ENCODE data around the gene CNN3.

The CNN3 gene

DNA sequence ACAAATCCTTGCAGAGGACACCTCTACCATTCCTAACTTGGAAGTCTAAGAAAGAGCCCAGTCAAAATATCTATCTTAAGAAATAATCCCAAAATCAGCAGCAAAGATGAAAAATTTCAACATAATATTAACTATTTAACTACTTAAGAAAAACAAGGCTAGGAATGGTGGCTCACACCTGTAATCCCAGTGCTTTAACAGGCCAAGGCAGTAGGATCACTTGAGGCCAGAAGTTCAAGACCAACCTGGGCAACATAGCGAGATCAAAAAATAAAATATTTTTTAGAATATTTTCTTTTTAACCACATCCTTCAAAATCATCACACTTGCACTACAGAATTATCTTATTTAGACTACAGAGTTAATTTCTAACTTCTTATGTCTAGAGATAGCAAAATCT, 4.9 kb downstream of the CNN3 start:
- no peak for DNase-seq

DNA sequence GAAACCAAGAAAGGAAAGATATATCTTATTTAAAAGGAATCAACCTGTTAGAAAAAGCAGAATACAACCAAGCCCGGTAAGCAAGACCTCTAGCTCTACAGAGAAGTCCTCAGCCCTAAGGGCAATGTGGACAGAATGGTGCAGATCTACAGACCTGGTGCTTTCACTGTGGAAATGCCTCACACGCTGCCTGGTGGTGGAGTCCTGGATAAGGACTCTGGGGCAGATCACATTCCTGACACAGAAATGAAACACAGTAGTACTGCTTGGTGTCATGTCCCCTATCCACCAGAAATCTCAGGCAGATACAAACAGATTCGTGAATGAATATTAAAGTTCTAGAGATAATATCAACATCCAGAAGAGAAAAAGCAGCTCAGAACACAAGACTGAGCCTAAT, 6.8 kb downstream of the CNN3 start:
- no peak for DNase-seq

DNA sequence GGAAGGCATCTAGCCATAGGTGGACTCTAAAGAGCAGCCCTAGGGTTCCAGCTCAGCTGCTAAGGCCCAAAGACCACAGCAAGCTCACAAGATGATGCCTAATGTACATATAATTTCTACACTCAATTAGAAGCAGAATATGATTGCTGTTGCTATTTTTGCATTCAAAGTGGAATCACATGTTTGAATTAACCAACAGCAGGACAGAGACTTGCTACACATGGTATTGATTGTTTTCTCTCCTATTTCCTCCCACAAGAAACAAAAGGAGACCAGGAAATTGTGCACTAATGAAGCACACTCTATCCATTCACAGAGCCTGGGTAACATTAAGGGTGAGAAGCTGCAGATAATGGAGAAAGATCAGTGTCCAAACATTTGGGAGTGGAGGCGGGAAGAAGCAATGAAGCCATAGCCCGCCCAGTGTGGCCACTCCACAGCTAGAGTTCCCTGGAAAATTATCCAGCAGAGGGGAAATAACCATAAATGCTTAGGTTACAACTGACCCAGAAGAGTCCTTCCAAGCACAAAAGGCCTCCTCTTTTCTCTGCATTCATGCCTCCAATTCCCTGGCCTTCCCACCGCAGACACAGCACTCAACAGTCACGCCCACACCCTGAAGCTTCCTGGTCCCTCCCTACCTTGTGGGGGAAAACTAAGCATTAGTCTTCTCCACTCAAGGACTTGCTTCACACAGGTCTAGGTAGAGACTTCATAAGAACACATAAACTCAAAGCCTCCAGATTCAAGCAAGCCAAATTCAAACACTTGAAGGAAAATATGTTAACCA, 7.5 kb downstream of the CNN3 start:
- no peak for DNase-seq

DNA sequence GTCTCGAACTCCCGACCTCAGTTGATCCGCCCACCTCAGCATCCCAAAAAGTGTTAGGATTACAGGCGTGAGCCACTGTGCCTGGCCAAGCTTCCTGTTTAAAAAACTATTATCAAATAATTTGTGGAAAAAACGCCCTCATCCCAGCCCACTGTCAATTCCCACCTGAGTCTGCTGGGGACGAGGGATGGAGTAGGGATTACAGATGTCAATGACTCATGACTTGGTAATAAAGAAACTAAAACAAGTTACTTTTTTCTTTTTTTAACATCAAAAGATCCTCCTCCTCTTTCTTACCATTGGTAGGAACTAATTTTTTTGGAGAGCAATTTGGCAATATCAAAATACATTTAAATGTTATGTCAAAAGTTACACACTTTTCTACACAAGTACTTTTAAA, 9.7 kb downstream of the CNN3 start:
- DNase-seq, result no peak

DNA sequence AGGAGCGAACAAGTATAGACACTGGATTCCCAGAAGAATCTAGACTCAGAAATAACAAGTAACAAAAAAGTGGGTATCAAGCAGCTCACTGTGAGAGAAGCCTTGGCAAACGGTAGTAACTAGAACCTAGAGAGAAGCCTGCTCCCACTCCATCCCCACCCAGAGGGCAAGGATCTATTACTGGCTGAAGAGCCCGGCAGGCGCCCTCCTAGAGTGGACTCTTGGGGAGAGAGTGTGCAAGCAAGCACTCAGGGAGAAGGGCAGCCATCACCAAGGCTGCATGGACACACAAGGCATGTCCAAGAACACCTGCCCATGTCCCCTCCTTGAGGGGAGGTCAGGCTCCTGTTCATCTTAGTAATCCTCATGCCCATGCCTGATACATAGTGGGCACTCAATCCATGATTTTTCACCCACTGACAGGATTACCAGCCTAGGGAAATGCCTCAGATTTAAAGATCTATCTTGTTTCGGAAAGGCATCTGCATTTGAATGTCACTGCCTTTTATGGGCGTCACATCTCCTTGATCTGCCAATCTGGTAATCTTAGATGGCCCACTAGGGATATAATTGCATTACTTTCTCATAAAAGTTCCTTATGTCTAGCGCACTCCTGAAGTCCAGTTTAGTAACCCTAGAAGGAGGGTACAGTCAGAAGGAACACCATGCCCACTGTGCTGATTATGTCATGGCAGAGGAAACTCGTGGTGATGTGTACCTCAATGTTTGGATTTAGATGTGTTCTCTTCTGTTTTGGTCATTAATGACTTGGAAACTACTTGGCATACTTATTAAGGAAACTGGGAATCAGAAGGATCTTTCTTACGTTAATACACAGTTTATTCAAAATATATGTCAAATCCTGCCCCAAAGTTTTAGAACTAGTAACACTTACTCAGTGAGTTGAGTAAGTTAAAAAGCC, 14.4 kb downstream of the CNN3 start:
- DNase-seq, result no peak

DNA sequence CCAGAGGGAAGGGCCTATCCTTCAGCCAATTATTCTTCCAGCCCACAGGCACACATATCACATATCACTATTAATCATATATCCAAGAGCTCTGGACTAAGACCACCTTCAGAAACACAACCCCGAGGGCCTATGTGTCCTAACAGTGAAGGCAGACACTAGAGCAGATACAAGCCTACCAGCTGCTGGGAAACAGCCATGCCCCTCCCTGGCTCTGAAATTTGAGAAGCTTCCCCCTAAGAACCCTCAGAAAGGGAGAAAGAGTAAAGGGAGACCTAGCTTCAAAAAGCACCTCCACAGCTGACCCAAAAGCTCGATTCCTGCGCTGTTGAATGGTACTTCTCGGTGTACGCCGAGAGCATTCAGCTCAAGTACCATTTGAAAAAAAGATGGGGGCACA, 17.4 kb downstream of the CNN3 start:
- DNase-seq, result no peak

DNA sequence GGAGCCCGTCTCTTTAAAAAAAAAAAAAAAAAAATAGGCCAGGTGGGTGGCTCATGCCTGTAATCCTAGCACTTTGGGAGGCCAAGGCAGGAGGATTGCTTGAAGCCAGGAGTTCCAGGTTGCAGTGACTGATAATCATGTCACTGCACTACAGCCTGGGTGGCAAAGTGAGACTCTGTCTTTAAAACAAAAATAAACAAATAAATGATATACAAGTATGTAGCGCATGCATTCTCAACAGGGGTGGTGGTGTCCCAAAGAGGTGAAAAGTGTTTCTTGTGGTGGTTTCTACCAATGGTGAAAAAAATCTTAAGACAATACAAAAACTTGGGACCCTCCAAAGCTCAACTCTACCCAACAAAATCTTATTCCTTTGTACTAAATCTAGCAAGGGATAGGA, 17.9 kb downstream of the CNN3 start:
- no peak for DNase-seq

DNA sequence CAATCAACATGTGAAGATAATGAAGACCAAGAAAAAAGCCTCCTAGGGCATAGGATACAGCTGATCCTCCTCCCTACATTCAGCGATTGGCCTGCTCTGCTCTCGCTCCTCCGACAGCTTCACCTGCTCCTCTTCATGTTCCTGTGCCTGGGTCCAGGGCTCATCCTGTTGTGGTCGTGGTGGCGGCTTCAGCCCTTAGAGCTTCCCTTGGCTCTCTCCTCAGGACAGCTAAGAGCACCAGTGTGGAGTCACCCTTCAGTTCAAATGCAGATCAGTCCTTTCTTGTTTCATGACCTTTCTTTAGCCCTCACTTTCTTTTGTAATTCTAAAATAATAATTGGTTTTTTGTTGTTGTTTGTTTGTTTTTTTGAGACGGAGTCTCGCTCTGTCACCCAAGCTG, 18.7 kb downstream of the CNN3 start:
- DNase-seq, result no peak

DNA sequence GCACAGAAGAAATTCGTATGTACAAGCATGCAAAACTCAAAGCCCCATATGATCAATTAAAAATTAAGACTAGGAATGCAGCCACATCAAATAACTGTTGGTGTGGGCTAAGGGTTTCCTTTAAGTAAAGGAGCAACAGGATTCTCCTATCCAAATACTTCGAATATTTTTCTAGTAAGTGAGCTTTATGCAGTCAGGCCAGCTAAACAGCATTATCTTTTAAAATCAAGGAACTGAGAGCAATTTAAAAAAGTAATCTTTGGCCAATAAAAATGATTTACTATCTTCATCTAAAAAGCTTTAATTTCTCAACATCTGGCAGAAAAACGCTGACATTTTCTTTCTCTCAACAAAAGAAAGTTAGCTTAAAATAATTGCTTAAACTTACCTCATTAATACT, 19.8 kb downstream of the CNN3 start:
- no peak for DNase-seq

DNA sequence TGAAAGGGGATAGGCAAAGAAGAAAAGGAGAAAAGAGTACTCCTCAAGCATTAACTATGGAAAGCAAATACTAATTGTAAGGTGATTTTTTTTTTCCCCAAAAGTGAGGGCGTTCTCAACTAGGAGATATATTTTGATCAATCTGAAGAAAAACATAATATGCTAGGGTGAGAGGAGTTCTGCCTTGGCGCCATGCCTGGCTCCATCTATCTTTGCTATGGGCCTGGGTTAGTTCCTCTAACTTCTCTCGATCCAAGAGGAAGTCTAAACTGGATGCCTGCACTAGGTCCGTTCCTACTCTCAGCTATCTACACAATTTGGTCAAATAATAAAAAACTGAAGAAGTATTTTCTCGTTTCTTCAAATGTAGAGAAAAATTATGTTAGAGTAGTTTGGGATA, 20.5 kb downstream of the CNN3 start:
- no peak for DNase-seq

DNA sequence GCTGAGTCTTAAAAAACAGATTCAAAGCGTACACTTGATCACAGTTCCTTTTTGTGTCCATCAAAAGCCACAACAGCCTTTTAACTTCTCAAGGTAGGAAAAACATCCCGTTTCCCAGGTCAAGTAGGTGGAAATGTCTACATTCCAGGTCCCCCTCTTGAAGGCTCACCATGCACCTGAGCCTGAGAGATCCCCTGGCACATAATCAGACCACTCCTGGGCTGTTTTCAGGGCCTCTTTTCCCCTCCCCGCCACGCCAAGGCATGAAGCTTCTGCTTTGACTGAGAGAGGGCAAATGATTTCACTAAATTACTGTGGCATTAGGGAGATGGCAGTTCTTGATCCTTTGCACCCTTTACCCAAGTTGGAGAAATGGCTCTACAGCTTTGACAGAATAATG, 21.7 kb downstream of the CNN3 start:
- DNase-seq, result no peak

DNA sequence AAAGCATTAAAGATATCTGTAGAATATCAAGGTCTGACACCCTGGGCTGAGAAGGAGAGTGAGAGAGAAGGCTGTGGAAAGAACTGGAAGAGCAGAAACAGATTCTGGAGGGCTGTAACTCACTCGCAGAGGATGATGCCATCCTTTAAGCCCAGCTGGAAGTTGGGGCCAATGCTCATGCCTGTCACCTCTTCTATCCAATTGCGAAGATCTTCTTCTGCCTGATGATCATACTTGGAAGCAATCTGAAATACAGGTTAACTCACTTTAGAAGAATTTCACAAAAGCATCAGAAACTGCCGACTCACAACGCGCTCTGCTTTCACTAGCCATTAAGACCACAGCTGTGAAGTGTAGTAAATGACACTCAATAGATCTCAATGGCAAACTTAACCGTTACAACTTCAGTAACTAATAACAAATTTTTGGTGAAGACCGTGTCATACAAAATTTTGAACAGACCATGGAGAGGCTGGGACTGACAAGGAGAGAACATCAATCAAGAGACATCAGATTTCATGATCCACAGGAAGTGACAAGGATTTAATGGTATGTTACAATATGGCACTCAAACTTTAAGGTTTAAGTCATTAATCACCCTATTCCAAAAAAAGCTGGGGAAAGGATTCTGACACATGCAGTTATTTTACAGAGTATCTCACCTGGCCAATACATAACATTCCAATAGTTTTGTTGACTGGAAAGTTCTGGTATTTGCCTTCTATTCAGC, 23.5 kb downstream of the CNN3 start:
- DNase-seq, result no peak

DNA sequence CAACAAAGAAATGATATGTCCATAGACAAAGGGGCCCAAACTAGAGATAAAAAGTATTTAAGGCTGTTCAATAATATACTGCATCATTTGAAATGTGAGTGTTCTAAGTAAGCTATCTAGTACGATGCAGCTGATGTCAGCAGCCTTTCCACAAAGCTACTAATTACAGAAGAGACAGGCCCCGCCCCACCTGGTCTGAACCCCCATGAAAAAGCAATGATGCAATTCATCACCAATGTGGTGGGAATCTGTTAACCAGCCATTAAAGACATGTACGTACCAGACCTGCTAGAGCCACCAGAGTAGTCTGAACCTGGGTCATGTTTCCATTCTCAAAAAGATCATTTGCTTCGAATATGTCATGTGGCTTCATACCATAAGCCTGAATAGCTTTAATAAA, 25.1 kb downstream of the CNN3 start:
- no peak for DNase-seq

DNA sequence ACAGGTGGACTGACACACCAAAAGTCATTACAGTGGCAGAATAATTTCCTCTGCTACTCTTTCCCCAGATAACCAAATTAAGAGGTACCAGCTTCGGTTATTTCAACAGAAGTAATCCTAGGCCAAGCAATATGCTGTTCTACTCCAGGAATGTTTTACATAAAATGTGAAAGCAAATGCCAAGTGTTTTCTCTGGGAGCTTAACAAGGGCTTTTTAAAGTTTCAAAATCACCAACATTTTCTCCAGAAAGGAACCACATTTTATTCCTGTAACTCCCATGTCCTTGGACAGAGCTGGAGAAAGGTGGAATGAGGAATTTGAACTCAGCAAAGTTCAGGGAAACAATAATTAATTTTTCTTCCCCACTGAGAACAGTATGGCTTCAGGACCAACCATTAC, 27.2 kb downstream of the CNN3 start:
- DNase-seq, result no peak

DNA sequence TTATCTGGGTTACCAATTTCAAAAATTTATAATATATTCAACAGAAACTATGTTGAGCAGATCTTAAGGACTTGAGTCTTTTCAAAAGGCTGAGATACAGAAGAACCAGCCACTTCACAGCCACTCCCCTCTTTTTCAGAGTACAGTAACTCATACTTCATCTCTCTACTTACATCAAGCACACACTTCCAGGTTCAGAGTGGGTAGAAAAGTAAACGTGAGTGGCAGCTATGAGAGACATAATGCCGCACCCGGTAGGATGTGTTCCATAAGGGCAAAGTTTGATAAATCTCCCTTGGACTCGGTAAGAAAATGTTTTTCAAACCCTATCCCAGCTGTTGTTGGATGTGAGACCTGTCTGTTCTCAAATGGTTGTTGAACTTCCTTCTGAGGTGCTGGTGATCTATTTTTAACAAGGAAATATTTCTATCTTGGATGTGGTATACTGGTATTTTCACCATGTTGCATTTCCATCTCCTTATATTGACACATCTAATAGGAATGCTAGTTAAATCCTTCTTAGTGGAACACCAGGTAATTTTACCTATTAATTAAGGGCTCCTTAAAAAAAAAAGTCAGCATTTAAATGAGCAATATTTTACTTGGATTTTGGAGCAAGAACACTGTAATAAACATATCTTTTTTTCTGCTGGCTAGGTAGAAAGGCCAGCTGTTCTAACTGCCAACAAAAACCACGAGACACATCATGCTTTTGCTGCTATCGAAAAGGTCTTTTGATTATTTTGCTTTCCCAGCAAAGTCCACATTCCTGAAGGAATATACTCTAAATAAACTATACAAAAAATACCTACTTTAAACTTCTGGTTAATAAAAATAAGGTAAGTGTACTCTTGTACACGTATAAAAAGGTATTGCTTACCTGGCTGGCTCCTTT, 28.2 kb downstream of the CNN3 start:
- no peak for DNase-seq

DNA sequence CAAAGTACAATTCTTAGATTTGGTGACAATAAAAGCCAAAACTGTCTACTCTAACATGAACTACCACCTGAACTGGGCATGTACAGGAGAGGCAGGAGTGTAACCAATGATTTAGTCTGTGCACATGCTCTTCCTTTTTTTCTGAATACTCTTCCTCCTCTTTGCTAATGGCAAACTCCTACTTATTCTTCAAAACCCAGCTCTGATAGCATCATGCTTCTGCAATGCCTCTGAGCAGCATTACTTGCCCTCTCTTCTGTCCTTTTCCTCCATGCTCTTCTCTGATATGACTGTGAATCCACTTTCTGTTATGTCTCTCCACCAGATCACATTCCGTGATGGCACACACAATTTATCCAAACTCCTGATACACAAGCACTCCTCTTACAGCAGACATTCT, 31.4 kb downstream of the CNN3 start:
- no peak for DNase-seq

DNA sequence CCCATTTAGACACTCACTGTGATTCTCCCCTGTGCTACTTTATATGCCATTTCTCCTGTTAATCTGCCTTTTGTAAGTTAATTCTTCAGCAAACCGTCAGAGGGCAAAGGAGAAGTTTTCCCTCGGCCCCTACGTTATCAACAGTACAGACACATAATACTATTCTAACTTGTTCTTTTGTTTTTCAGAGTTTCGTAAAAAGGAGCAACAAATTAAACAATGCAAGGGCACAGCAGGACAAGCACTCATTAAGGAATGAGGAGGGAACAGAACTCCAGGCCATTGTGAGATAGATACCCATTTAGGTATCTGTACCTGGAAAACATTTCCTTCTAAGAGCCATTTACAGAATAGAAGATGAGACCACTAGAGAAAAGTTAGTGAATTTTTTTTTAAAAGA, 32.3 kb downstream of the CNN3 start:
- no peak for DNase-seq

DNA sequence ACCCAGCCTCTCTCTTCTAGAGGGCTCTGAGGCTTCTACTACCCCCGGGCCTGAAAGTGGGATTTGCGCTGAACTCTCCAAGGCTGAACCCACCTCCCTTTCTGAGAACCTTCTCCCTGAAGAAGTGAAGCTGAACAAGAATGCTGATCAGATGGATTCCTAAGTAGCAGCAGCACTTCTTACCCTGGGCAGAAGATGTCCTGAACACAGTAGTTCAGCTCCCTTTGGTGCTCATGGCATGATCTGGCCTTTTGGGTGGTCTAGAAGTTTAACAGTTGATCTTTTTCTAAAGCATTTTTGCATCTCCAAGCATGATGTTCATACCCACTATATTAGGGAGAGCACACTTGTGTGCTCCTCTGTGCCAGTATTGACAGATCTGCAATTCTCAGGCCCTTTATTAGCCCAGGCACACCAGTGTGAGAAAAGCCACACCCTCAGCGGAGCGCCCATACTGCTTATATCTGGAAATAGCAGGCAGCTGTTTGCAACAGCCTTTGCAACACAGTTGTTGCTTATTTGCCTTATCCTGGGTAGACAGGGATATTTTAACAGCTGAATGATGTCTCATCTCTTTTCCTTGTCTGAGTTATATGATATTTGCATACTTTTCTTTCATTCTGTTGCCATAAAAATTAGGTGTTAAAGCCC, 34.2 kb downstream of the CNN3 start:
- no peak for DNase-seq

DNA sequence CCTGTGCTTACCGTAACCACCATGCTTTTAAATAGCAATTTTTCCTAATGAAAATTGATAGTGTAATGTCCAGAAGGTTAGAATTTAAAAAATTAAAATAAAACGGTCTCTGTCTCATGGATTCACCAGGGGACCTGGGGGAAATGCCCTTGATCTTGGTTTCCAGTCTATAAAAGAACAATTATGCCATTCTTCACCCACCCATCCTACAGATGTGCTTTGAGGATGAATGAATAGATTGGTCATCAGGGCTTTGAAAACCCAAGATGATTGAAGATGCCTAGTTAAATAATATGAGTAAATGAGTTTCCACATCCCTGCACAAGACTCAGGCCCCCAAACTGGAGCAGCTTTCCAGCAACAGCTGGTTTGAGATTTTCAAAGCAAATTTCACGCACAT, 38.7 kb downstream of the CNN3 start:
- no peak for DNase-seq

DNA sequence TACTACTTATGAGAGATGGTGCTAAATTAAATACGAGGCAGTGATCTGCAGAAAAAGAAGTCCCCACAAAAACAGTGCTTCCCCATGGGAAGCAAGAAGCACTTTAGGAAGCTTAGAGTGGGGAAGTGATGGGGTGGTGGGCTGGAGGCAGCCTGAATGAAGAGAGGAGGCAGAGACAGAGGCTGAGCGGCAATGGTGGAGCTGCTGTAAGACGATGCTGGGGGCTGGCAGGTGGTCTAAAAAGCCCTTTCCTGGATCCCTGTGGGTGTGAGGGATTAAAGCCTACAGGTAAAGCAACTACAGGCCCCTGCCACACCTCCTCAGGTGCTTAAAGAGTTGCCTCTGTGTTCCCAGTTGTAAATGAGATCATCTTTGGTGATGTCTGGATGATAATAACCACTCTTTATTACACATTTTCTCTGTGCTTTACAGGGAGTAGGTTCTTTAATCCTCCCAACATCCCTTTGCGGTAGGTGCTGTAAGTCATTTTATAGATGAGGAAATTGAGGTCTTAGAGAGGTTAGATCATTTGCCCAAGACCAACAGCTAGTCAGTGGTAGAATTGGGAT, 39.2 kb downstream of the CNN3 start:
- DNase-seq, result no peak

DNA sequence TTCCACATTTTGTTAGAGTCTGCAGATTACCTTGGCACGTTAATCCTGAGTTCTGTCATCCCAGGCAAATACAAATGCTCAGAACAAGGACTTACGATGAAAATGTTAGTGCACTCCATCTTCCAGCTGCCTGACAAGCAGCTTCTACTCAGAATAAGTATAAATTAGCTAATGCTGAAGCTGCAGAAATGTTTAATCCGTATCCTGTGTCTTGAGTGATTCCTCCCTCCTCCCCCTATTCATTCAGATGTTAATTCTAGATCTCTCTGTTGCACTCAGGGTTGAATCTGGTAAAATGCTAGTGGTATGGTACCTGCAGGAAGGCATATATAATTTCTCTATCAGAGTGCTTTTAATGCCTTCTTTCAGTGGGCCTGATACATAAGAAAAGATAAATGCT, 39.8 kb downstream of the CNN3 start:
- DNase-seq, result no peak

DNA sequence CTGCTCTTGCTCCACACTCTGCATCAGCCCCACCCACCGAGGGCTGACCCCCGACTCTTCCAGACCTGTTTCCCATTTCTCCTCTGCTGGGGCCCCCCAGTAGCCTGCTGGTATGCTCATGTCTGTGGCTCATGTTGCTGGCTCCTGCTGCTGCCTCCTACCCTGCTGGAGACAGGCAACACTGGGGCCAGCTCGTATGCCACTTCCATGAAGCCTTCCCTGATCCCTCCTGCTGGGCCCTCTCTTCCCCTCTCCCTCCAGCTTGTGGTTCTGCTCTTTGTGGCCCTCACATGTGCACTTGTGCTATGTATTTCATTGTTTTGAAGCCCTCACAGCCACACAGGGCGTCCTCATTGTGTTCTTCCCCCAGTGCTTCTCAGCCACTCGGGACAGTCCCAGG, 40.5 kb downstream of the CNN3 start:
- no peak for DNase-seq

Measured in suppressor macrophage treated with lipopolysaccharide for 1 hour (primary cell).